ENCODE data around the gene CRTC2.

Gene CRTC2

GRCh38 chr1:153945795-153946621, 12.4 kb downstream of the CRTC2 start:
- peak; percentile 54 to 59 for DNase-seq

GRCh38 chr1:153945131-153945794, 13.1 kb downstream of the CRTC2 start:
- peak in 1 of 2 experiments; percentile 56 for DNase-seq

GRCh38 chr1:153944827-153945117, 13.6 kb downstream of the CRTC2 start:
- no peak for DNase-seq

- DNase-seq, result no peak
Measured at GRCh38 chr1:153944005-153944826, 14.2 kb downstream of the CRTC2 start.

GRCh38 chr1:153942766-153943549, 15.5 kb downstream of the CRTC2 start:
- no peak for DNase-seq

- DNase-seq, result no peak
Measured at GRCh38 chr1:153941826-153942725, 16.3 kb downstream of the CRTC2 start.

GRCh38 chr1:153940756-153941155, 17.7 kb downstream of the CRTC2 start:
- DNase-seq, result no peak

- no peak for DNase-seq
Measured at GRCh38 chr1:153939476-153939875, 18.9 kb downstream of the CRTC2 start.

- no peak for DNase-seq
Measured at GRCh38 chr1:153938996-153939395, 19.4 kb downstream of the CRTC2 start.

GRCh38 chr1:153937331-153937730, 21.1 kb downstream of the CRTC2 start:
- DNase-seq, result no peak

GRCh38 chr1:153936011-153936802, 22.2 kb downstream of the CRTC2 start:
- DNase-seq, result no peak

GRCh38 chr1:153934746-153935145, 23.7 kb downstream of the CRTC2 start:
- DNase-seq, result no peak

- DNase-seq, result no peak
Measured at GRCh38 chr1:153933955-153934354, 24.5 kb downstream of the CRTC2 start.

GRCh38 chr1:153933430-153933829, 25.0 kb downstream of the CRTC2 start:
- no peak for DNase-seq

GRCh38 chr1:153932156-153933131, 26.0 kb downstream of the CRTC2 start:
- no peak for DNase-seq

GRCh38 chr1:153929981-153930948, 28.1 kb downstream of the CRTC2 start:
- DNase-seq, result no peak

GRCh38 chr1:153929426-153929825, 29.0 kb downstream of the CRTC2 start:
- DNase-seq, result no peak

GRCh38 chr1:153928791-153929341, 29.5 kb downstream of the CRTC2 start:
- peak; percentile 72 to 83 for DNase-seq
